Epithelial cell of esophagus (primary cell): ENCODE data around the gene CPNE5.

ENCODE experiments used
- DNase-seq: peaks from one replicate; pipeline ENCODE4 v3.0.0; 2010; ENCODE audit warnings: low read depth
- H3K4me3 ChIP-seq: 2 replicates; pipeline ENCODE4 v1.5.1; 2011; ENCODE audit warnings: mild to moderate bottlenecking, low read length, control low read depth
- CTCF ChIP-seq: IDR thresholded peaks from 2 replicates; pipeline ENCODE4 v1.5.1; 2011; ENCODE audit warnings: low read depth, mild to moderate bottlenecking, low read length, control low read depth, inconsistent platforms; ENCODE audit not compliant: insufficient read depth; ENCODE audit errors: missing control alignments

The CPNE5 gene

GRCh38 chr6:36739947-36740817 is 99.1 kb downstream of the CPNE5 start:
- no peak overlapping the region for H3K4me3 ChIP-seq
- TF ChIP-seq CTCF: no peak
- peak; percentile 46 for DNase-seq

GRCh38 chr6:36738108-36738507 is 101.1 kb downstream of the CPNE5 start:
- no peak overlapping the region for H3K4me3 ChIP-seq
- no peak for TF ChIP-seq CTCF

GRCh38 chr6:36737043-36737785 is 102.0 kb downstream of the CPNE5 start:
- no peak for TF ChIP-seq CTCF
- no peak overlapping the region for H3K4me3 ChIP-seq
- no peak for DNase-seq

More at GRCh38 chr6:36738108-36738507, 101.1 kb downstream of the CPNE5 start:
- no peak for DNase-seq

- TF ChIP-seq CTCF: peak; percentile 33
- peak; percentile 85 for DNase-seq
- no peak overlapping the region for H3K4me3 ChIP-seq
These were observed 103.9 kb downstream of the CPNE5 start for GRCh38 chr6:36735110-36736071.

GRCh38 chr6:36734486-36735060 is 104.7 kb downstream of the CPNE5 start:
- DNase-seq: no peak
- H3K4me3 ChIP-seq: no peak overlapping the region
- no peak for TF ChIP-seq CTCF

DNA sequence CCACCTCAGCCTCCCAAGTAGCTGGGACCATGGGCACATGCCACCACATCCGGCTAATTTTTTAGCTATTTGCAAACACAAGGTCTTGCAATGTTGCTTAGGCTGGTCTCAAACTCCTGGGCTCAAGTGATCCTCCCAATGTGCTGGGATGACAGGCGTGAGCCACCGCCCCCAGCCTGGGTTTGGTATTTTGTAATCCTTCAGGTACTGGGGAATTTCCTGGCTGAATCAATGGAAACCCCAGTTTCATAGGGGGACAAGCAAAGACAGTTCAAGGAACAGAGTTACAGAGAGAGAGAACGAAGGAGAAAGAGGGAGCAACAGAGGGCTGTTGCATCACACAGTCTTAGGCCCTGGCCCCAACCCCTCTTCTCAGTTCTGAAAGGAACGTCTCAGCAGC is 105.9 kb downstream of the CPNE5 start:
- DNase-seq: peak; percentile 60
- TF ChIP-seq CTCF: no peak
- no peak overlapping the region for H3K4me3 ChIP-seq
